Naive B cell (primary cell): ENCODE results near the gene NIPBL. TPM values are rescaled to one million over a fixed set of nuclear protein-coding genes. Genes with fewer than 3 reads are reported as not detected.
"Not testable (repeated sequence)": the region's sequence is repeated elsewhere in the genome, so short reads cannot be mapped to it uniquely, and the experiment has no call there.

Experiments used
- ATAC-seq, 2 donors: fragments of 150-1000 bp; cut with Tn5 transposase; 2 replicates each; pipeline ENCODE4 v1.10.0; 2021; ENCODE audit warnings: low read depth in 2 of 2, mild to moderate bottlenecking in 2 of 2, moderate library complexity in 2 of 2
- DNase-seq: peaks from one replicate; pipeline ENCODE4 v3.0.0; 2022
- H3K27ac Mint-ChIP-seq, 6 donors: one replicate each; pipeline ENCODE4 v1.8.0; 2020 to 2022; ENCODE audit warnings: mild to moderate bottlenecking in 6 of 6, mixed read lengths in 6 of 6, moderate library complexity in 5 of 6, inconsistent platforms in 2 of 6
- H3K27me3 Mint-ChIP-seq, 3 donors: one replicate each; pipeline ENCODE4 v1.8.0; 2021 to 2022; ENCODE audit warnings: mixed read lengths in 3 of 3, mild to moderate bottlenecking in 1 of 3
- H3K36me3 Mint-ChIP-seq, 2 donors: one replicate each; pipeline ENCODE4 v1.8.0; 2020 to 2022; ENCODE audit warnings: mixed read lengths in 2 of 2, inconsistent platforms in 1 of 2, mild to moderate bottlenecking in 1 of 2
- H3K4me1 Mint-ChIP-seq, 3 donors: one replicate each; pipeline ENCODE4 v1.8.0; 2020 to 2022; ENCODE audit warnings: mixed read lengths in 3 of 3, inconsistent platforms in 1 of 3, mild to moderate bottlenecking in 1 of 3, moderate library complexity in 1 of 3
- H3K4me3 Mint-ChIP-seq, 8 donors: one replicate each; pipeline ENCODE4 v1.8.0; 2020 to 2022; ENCODE audit warnings: mild to moderate bottlenecking in 8 of 8, mixed read lengths in 8 of 8, moderate library complexity in 8 of 8, inconsistent platforms in 2 of 8
- H3K9me3 Mint-ChIP-seq, 7 donors: one replicate each; pipeline ENCODE4 v1.8.0; 2020 to 2022; ENCODE audit warnings: mixed read lengths in 7 of 7, mild to moderate bottlenecking in 5 of 7, inconsistent platforms in 2 of 7, moderate library complexity in 1 of 7
- polyA plus RNA-seq, 6 donors: library from polyadenylated mRNA; unstranded; fragments of 300-500 nt; fragmentation: Illumina TruSeq; gene quantifications; one replicate each; pipeline ENCODE4 v1.2.3, GENCODE V29; 2021; ENCODE audit warnings: low read depth in 6 of 6

NIPBL gene
- polyA plus RNA-seq, 6 donors from 2014 or later = 8.8 to 47.4 (median 17.0) TPM

- Mint-ChIP-seq H3K36me3 (peaks cover 6 to 8% of the 10 kb centered on the region in 2 donors), H3K4me3 (no peak overlapping the region), H3K4me1 (peaks cover 49 to 78% (median 78%) of the 10 kb centered on the region in 3 donors), H3K27ac (no peak overlapping the region), H3K9me3 (peaks cover 0 to 14% (median 4%) of the 10 kb centered on the region in 7 donors), H3K27me3 (no peaks in the 10 kb centered on the region)
- no peak for ATAC-seq
- no peak for DNase-seq
Measured at GRCh38 chr5:36896476-36896875, 19.9 kb downstream of the NIPBL start.

- Mint-ChIP-seq H3K36me3 (peaks cover 0 to 8% of the 10 kb centered on the region in 2 donors), H3K4me3 (peak overlapping the region in 1 of 8 donors; percentile 27), H3K4me1 (peaks cover 55 to 86% (median 83%) of the 10 kb centered on the region in 3 donors), H3K27ac (peak overlapping the region in 2 of 6 donors; percentile 60 to 75), H3K27me3 (no peaks in the 10 kb centered on the region), H3K9me3 (peaks cover 0 to 19% (median 12%) of the 10 kb centered on the region in 7 donors)
- ATAC-seq = no peak
- DNase-seq = no peak
Measured at GRCh38 chr5:36897616-36898015, 21.0 kb downstream of the NIPBL start.

- Mint-ChIP-seq H3K27me3 (no peaks in the 10 kb centered on the region), H3K4me3 (peak overlapping the region in 1 of 8 donors; percentile 7), H3K9me3 (peaks cover 0 to 24% (median 14%) of the 10 kb centered on the region in 7 donors), H3K4me1 (peaks cover 58 to 92% (median 89%) of the 10 kb centered on the region in 3 donors), H3K36me3 (peaks cover 0 to 12% of the 10 kb centered on the region in 2 donors), H3K27ac (peak overlapping the region in 3 of 6 donors; percentile 19 to 62 (median 59))
- DNase-seq = no peak
- no peak for ATAC-seq
Measured at GRCh38 chr5:36899860-36900259, 23.3 kb downstream of the NIPBL start.

GRCh38 chr5:36900283-36900682 is 23.7 kb downstream of the NIPBL start:
- Mint-ChIP-seq H3K4me1 (peaks cover 58 to 92% (median 89%) of the 10 kb centered on the region in 3 donors), H3K4me3 (peak overlapping the region in 1 of 8 donors; percentile 7), H3K27ac (peak overlapping the region in 2 of 6 donors; percentile 59 to 62), H3K36me3 (peaks cover 0 to 12% of the 10 kb centered on the region in 2 donors), H3K27me3 (no peaks in the 10 kb centered on the region), H3K9me3 (peaks cover 0 to 24% (median 15%) of the 10 kb centered on the region in 7 donors)
- DNase-seq (no peak), ATAC-seq (no peak)

- not testable (repeated sequence) for DNase-seq, H3K27me3 Mint-ChIP-seq, ATAC-seq, H3K4me3 Mint-ChIP-seq, H3K27ac Mint-ChIP-seq
- H3K36me3 Mint-ChIP-seq = peaks cover 0 to 12% of the 10 kb centered on the region in 2 donors
- peaks cover 0 to 24% (median 15%) of the 10 kb centered on the region in 7 donors for H3K9me3 Mint-ChIP-seq
- H3K4me1 Mint-ChIP-seq = peaks cover 53 to 89% (median 84%) of the 10 kb centered on the region in 3 donors
Measured at GRCh38 chr5:36901077-36901476, 24.5 kb downstream of the NIPBL start.

GRCh38 chr5:36901856-36902255 is 25.3 kb downstream of the NIPBL start:
- ATAC-seq (no peak), DNase-seq (no peak)
- Mint-ChIP-seq H3K27ac (peak overlapping the region in 1 of 6 donors; percentile 55), H3K9me3 (peaks cover 0 to 24% (median 15%) of the 10 kb centered on the region in 7 donors), H3K4me1 (peaks cover 56 to 89% (median 76%) of the 10 kb centered on the region in 3 donors), H3K36me3 (peaks cover 0 to 12% of the 10 kb centered on the region in 2 donors), H3K27me3 (no peaks in the 10 kb centered on the region), H3K4me3 (peak overlapping the region in 2 of 8 donors; percentile 13 to 47)

- Mint-ChIP-seq H3K27me3 (no peaks in the 10 kb centered on the region), H3K27ac (peak overlapping the region in 4 of 6 donors; percentile 11 to 76 (median 62)), H3K4me1 (peaks cover 58 to 88% (median 71%) of the 10 kb centered on the region in 3 donors), H3K4me3 (peak overlapping the region in 4 of 8 donors; percentile 10 to 30 (median 22)), H3K9me3 (peaks cover 0 to 24% (median 15%) of the 10 kb centered on the region in 7 donors), H3K36me3 (peaks cover 0 to 12% of the 10 kb centered on the region in 2 donors)
- ATAC-seq (no peak), DNase-seq (no peak)
Measured at GRCh38 chr5:36902353-36902752, 25.8 kb downstream of the NIPBL start.

GRCh38 chr5:36904677-36905076 is 28.1 kb downstream of the NIPBL start:
- peaks cover 52 to 74% (median 56%) of the 10 kb centered on the region in 3 donors for H3K4me1 Mint-ChIP-seq
- DNase-seq = no peak
- ATAC-seq = no peak
- peaks cover 0 to 12% of the 10 kb centered on the region in 2 donors for H3K36me3 Mint-ChIP-seq
- no peaks in the 10 kb centered on the region for H3K27me3 Mint-ChIP-seq
- H3K27ac Mint-ChIP-seq = peak overlapping the region in 3 of 6 donors; percentile 14 to 66 (median 41)
- H3K4me3 Mint-ChIP-seq = peak overlapping the region in 4 of 8 donors; percentile 2 to 25 (median 5)
- peaks cover 0 to 24% (median 15%) of the 10 kb centered on the region in 7 donors for H3K9me3 Mint-ChIP-seq

- Mint-ChIP-seq H3K27ac (no peak overlapping the region), H3K9me3 (peaks cover 0 to 2% (median 0%) of the 10 kb centered on the region in 7 donors), H3K4me3 (peak overlapping the region in 1 of 8 donors; percentile 39), H3K4me1 (peaks cover 22 to 47% (median 31%) of the 10 kb centered on the region in 3 donors), H3K27me3 (no peaks in the 10 kb centered on the region), H3K36me3 (no peaks in the 10 kb centered on the region)
- DNase-seq (no peak), ATAC-seq (no peak)
Measured at GRCh38 chr5:36908544-36909260, 32.1 kb downstream of the NIPBL start.

- peaks cover 9 to 53% (median 34%) of the 10 kb centered on the region in 3 donors for H3K4me1 Mint-ChIP-seq
- no peak for ATAC-seq
Measured at GRCh38 chr5:36915653-36916052, 39.1 kb downstream of the NIPBL start.

GRCh38 chr5:36916614-36917013 is 40.0 kb downstream of the NIPBL start:
- ATAC-seq, DNase-seq, H3K4me3 Mint-ChIP-seq, H3K27me3 Mint-ChIP-seq, H3K36me3 Mint-ChIP-seq, H3K9me3 Mint-ChIP-seq: not testable (repeated sequence)
- Mint-ChIP-seq H3K27ac (peak overlapping the region in 1 of 6 donors; percentile 30), H3K4me1 (peaks cover 16 to 63% (median 44%) of the 10 kb centered on the region in 3 donors)

More at GRCh38 chr5:36915653-36916052, 39.1 kb downstream of the NIPBL start:
- H3K36me3 Mint-ChIP-seq = no peaks in the 10 kb centered on the region
- no peak overlapping the region for H3K27ac Mint-ChIP-seq
- DNase-seq = no peak
- H3K9me3 Mint-ChIP-seq = peaks cover 0 to 9% (median 0%) of the 10 kb centered on the region in 7 donors
- no peaks in the 10 kb centered on the region for H3K27me3 Mint-ChIP-seq
- H3K4me3 Mint-ChIP-seq = no peak overlapping the region

- H3K27ac Mint-ChIP-seq = peak overlapping the region in 1 of 6 donors; percentile 2
- H3K27me3 Mint-ChIP-seq, ATAC-seq, H3K9me3 Mint-ChIP-seq, DNase-seq, H3K4me3 Mint-ChIP-seq, H3K36me3 Mint-ChIP-seq: not testable (repeated sequence)
- H3K4me1 Mint-ChIP-seq = peaks cover 16 to 69% (median 44%) of the 10 kb centered on the region in 3 donors
Measured at GRCh38 chr5:36917358-36917757, 40.8 kb downstream of the NIPBL start.

GRCh38 chr5:36919238-36919637 is 42.7 kb downstream of the NIPBL start:
- no peak for DNase-seq
- Mint-ChIP-seq H3K36me3 (no peaks in the 10 kb centered on the region), H3K27ac (peak overlapping the region in 3 of 6 donors; percentile 22 to 81 (median 65)), H3K4me3 (peak overlapping the region in 2 of 8 donors; percentile 47 to 50), H3K4me1 (peaks cover 16 to 68% (median 39%) of the 10 kb centered on the region in 3 donors), H3K9me3 (peaks cover 0 to 9% (median 0%) of the 10 kb centered on the region in 7 donors), H3K27me3 (no peaks in the 10 kb centered on the region)
- no peak for ATAC-seq
